Body of pancreas (tissue), 4 donors: Measurements from ENCODE around the gene SMLR1. TPM values are rescaled to one million over a fixed set of nuclear protein-coding genes. Genes with fewer than 3 reads are reported as not detected.

Experiments used
- ATAC-seq: fragments of 150-250 bp; one replicate; pipeline ENCODE4 v1.9.1; 2016
- DNase-seq, 4 donors: peaks; one replicate each; pipeline ENCODE4 v3.0.0-alpha.2; 2019
- H3K27ac ChIP-seq, 4 donors: fragments of 200-600 bp; sonication (generic); 1 replicate in 3 of 4; 2 replicates in 1 of 4; pipeline versions ENCODE4 v1.5.1 to v1.6.1; 2016 to 2019; ENCODE audit warnings: mild to moderate bottlenecking in 1 of 4, mixed read lengths in 1 of 4, moderate library complexity in 1 of 4
- H3K27me3 ChIP-seq, 2 donors: fragments of 200-600 bp; sonication (generic); one replicate each; pipeline ENCODE4 v1.6.0; 2016; ENCODE audit warnings: mild to moderate bottlenecking in 1 of 2
- H3K36me3 ChIP-seq, 2 donors: fragments of 200-600 bp; sonication (generic); replicated peaks in 1 of 2; 2 replicates each; pipeline ENCODE4 v1.5.1; 2016; ENCODE audit warnings: low read depth in 2 of 2; ENCODE audit not compliant: insufficient read depth in 1 of 2
- H3K4me1 ChIP-seq: fragments of 200-600 bp; sonication (generic); one replicate; pipeline ENCODE4 v1.6.0; 2016
- H3K4me3 ChIP-seq, 2 donors: fragments of 200-600 bp; sonication (generic); 1 replicate in 1 of 2; 2 replicates in 1 of 2; pipeline ENCODE4 v1.5.1; 2016 to 2019
- H3K9me3 ChIP-seq, 3 donors: fragments of 200-600 bp; sonication (generic); 1 replicate in 2 of 3; 2 replicates in 1 of 3; pipeline ENCODE4 v1.5.1; 2016
- CTCF ChIP-seq, 7 experiments: fragments of 450-650 bp in 4 of 7; fragments of 200-600 bp in 3 of 7; sonication (generic) in 3 of 7; IDR thresholded peaks; one replicate each; pipeline ENCODE4 v1.5.1; 2016 to 2019; ENCODE audit warnings: antibody characterized with exemption in 7 of 7
- POLR2A ChIP-seq, 3 donors: fragments of 450-650 bp; IDR thresholded peaks; one replicate each; pipeline ENCODE4 v1.6.1; 2016; ENCODE audit warnings: antibody characterized with exemption in 3 of 3, mild to moderate bottlenecking in 2 of 3
- WGBS, 2 donors: methylation state at CpG; one replicate each; pipeline ENCODE4 v1.1.5; 2017; 5-methylcytosine and 5-hydroxymethylcytosine counted together
- intact Hi-C: fragments of 100-400 bp; cut with DNase I; formaldehyde crosslinking; loops from one replicate; pipeline ENCODE4 v1.15.1; 2023
- total RNA-seq, 2 donors: library from RNA; depleted of rRNA; stranded (reverse); fragments of >200 nt; gene quantifications; one replicate each; pipeline ENCODE4 v1.1.0, GENCODE V29; 2016

The SMLR1 gene
- total RNA-seq, 2 donors from 2014 or later: 0.52 TPM; not detected in 1

GRCh38 chr6:130849594-130849993, 22.4 kb downstream of the SMLR1 start:
- Histone ChIP-seq H3K27ac (no peak overlapping the region), H3K4me1 (no peaks in the 10 kb centered on the region), H3K27me3 (no peaks in the 10 kb centered on the region), H3K9me3 (no peaks in the 10 kb centered on the region), H3K4me3 (no peak overlapping the region), H3K36me3 (no peaks in the 10 kb centered on the region)
- intact Hi-C loops: loop anchor here (10.0 kb wide), 1 partner anchor 525 kb away; no protein-coding TSS in a partner anchor
- WGBS, 2 donors: 83 to 88% methylated on average over 1 of the region's 1 CpG
- no peak for DNase-seq
- TF ChIP-seq CTCF (IDR thresholded peaks at IDR 0.05): no peak
- TF ChIP-seq POLR2A (IDR thresholded peaks at IDR 0.05): no peak
- ATAC-seq: no peak

GRCh38 chr6:130851026-130851425, 23.8 kb downstream of the SMLR1 start:
- Histone ChIP-seq H3K4me3 (no peak overlapping the region), H3K4me1 (no peaks in the 10 kb centered on the region), H3K27ac (no peak overlapping the region), H3K9me3 (no peaks in the 10 kb centered on the region), H3K36me3 (no peaks in the 10 kb centered on the region), H3K27me3 (no peaks in the 10 kb centered on the region)
- intact Hi-C loops: no loop called here
- TF ChIP-seq POLR2A (IDR thresholded peaks at IDR 0.05) (no peak), CTCF (IDR thresholded peaks at IDR 0.05) (no peak)
- ATAC-seq (no peak), DNase-seq (no peak)
- 67 to 73% methylated on average over 1 of the region's 1 CpG for WGBS, 2 donors

- Histone ChIP-seq H3K27me3 (no peaks in the 10 kb centered on the region), H3K9me3 (no peaks in the 10 kb centered on the region), H3K36me3 (no peaks in the 10 kb centered on the region), H3K27ac (no peak overlapping the region), H3K4me1 (no peaks in the 10 kb centered on the region), H3K4me3 (no peak overlapping the region)
- WGBS, 2 donors: 51 to 56% methylated on average over 7 of the region's 7 CpGs
- DNase-seq: no peak
- TF ChIP-seq POLR2A (IDR thresholded peaks at IDR 0.05): no peak
- no peak for TF ChIP-seq CTCF (IDR thresholded peaks at IDR 0.05)
- ATAC-seq: no peak
- intact Hi-C loops: no loop called here
Observed at GRCh38 chr6:130852844-130853554, 25.8 kb downstream of the SMLR1 start.

GRCh38 chr6:130853555-130854183, 26.5 kb downstream of the SMLR1 start:
- Histone ChIP-seq H3K27me3 (no peaks in the 10 kb centered on the region), H3K9me3 (no peaks in the 10 kb centered on the region), H3K36me3 (no peaks in the 10 kb centered on the region), H3K27ac (no peak overlapping the region), H3K4me3 (no peak overlapping the region), H3K4me1 (peaks cover 3% of the 10 kb centered on the region)
- WGBS, 2 donors: 62 to 70% methylated on average over 5 of the region's 5 CpGs
- ATAC-seq (no peak), DNase-seq (no peak)
- no peak for TF ChIP-seq CTCF (IDR thresholded peaks at IDR 0.05)
- no peak for TF ChIP-seq POLR2A (IDR thresholded peaks at IDR 0.05)
- intact Hi-C loops: no loop called here
